IgD-negative memory B cell (primary cell): ENCODE results near the gene NLRP4. TPM values are rescaled to one million over a fixed set of nuclear protein-coding genes. Genes with fewer than 3 reads are reported as not detected.

Experiments used
- H3K27ac Mint-ChIP-seq, 3 donors: one replicate each; pipeline ENCODE4 v1.8.0; 2020 to 2022; ENCODE audit warnings: mild to moderate bottlenecking in 3 of 3, mixed read lengths in 3 of 3, moderate library complexity in 1 of 3
- H3K27me3 Mint-ChIP-seq: one replicate; pipeline ENCODE4 v1.8.0; 2021; ENCODE audit warnings: mixed read lengths
- H3K36me3 Mint-ChIP-seq: one replicate; pipeline ENCODE4 v1.8.0; 2020; ENCODE audit warnings: mild to moderate bottlenecking, mixed read lengths
- H3K4me1 Mint-ChIP-seq, 3 donors: one replicate each; pipeline ENCODE4 v1.8.0; 2020 to 2022; ENCODE audit warnings: mixed read lengths in 3 of 3, mild to moderate bottlenecking in 1 of 3
- H3K4me3 Mint-ChIP-seq, 4 donors: one replicate each; pipeline ENCODE4 v1.8.0; 2020 to 2022; ENCODE audit warnings: mild to moderate bottlenecking in 4 of 4, mixed read lengths in 4 of 4, moderate library complexity in 3 of 4
- H3K9me3 Mint-ChIP-seq, 3 donors: one replicate each; pipeline ENCODE4 v1.8.0; 2020 to 2021; ENCODE audit warnings: mixed read lengths in 3 of 3, mild to moderate bottlenecking in 1 of 3
- polyA plus RNA-seq: library from polyadenylated mRNA; unstranded; fragments of 300-500 nt; fragmentation: Illumina TruSeq; gene quantifications from one replicate; pipeline ENCODE4 v1.2.3, GENCODE V29; 2021

Gene NLRP4
- polyA plus RNA-seq = not detected

- no peaks in the 10 kb centered on the region for H3K4me1 Mint-ChIP-seq
- H3K4me3 Mint-ChIP-seq = no peak within 1 kb of the TSS
- H3K27ac Mint-ChIP-seq = no peak within 1 kb of the TSS
- no peaks in the 10 kb centered on the region for H3K36me3 Mint-ChIP-seq
- H3K27me3 Mint-ChIP-seq = peaks cover 3% of the 10 kb centered on the region
- peaks cover 0 to 5% (median 3%) of the 10 kb centered on the region in 3 donors for H3K9me3 Mint-ChIP-seq
These were observed at the start of gene NLRP4 for GRCh38 chr19:55836340-55836739. TSS of gene NLRP4 (plus strand) at chr19:55836540. CDS start at chr19:55852081, 15,541 bp downstream.

- Mint-ChIP-seq H3K27me3 (no peaks in the 10 kb centered on the region), H3K36me3 (peaks cover 10% of the 10 kb centered on the region), H3K4me3 (no peak overlapping the region), H3K9me3 (peaks cover 0 to 3% (median 2%) of the 10 kb centered on the region in 3 donors), H3K4me1 (peaks cover 0 to 4% (median 3%) of the 10 kb centered on the region in 3 donors), H3K27ac (no peak overlapping the region)
These were observed 41.3 kb upstream of the NLRP4 start for GRCh38 chr19:55795021-55795420.

GRCh38 chr19:55801416-55801815 lies 34.9 kb upstream of the NLRP4 start:
- peak overlapping the region in 1 of 4 donors; percentile 47 for H3K4me3 Mint-ChIP-seq
- peak overlapping the region in 1 of 3 donors; percentile 8 for H3K27ac Mint-ChIP-seq
- peaks cover 2 to 11% (median 2%) of the 10 kb centered on the region in 3 donors for H3K9me3 Mint-ChIP-seq
- peaks cover 8 to 14% (median 10%) of the 10 kb centered on the region in 3 donors for H3K4me1 Mint-ChIP-seq
- H3K27me3 Mint-ChIP-seq = no peaks in the 10 kb centered on the region
- peaks cover 4% of the 10 kb centered on the region for H3K36me3 Mint-ChIP-seq

- H3K36me3 Mint-ChIP-seq = peaks cover 3% of the 10 kb centered on the region
- peaks cover 8 to 15% (median 10%) of the 10 kb centered on the region in 3 donors for H3K4me1 Mint-ChIP-seq
- H3K9me3 Mint-ChIP-seq = peaks cover 0 to 11% (median 3%) of the 10 kb centered on the region in 3 donors
- no peak overlapping the region for H3K27ac Mint-ChIP-seq
- H3K4me3 Mint-ChIP-seq = no peak overlapping the region
- H3K27me3 Mint-ChIP-seq = peaks cover 1% of the 10 kb centered on the region
These were observed 34.1 kb upstream of the NLRP4 start for GRCh38 chr19:55802281-55802680.

- Mint-ChIP-seq H3K27ac (peak overlapping the region in 1 of 3 donors; percentile 20), H3K36me3 (no peaks in the 10 kb centered on the region), H3K27me3 (peaks cover 6% of the 10 kb centered on the region), H3K4me3 (peak overlapping the region; percentile 0 to 93 (median 79)), H3K4me1 (peaks cover 8 to 19% (median 9%) of the 10 kb centered on the region in 3 donors), H3K9me3 (peaks cover 0 to 16% (median 2%) of the 10 kb centered on the region in 3 donors)
These were observed 26.8 kb upstream of the NLRP4 start for GRCh38 chr19:55809381-55810058.

- Mint-ChIP-seq H3K4me1 (peaks cover 8 to 15% (median 9%) of the 10 kb centered on the region in 3 donors), H3K36me3 (no peaks in the 10 kb centered on the region), H3K27me3 (peaks cover 7% of the 10 kb centered on the region), H3K27ac (no peak overlapping the region), H3K4me3 (no peak overlapping the region), H3K9me3 (peaks cover 0 to 10% (median 2%) of the 10 kb centered on the region in 3 donors)
These were observed 25.0 kb upstream of the NLRP4 start for GRCh38 chr19:55811340-55811739.

GRCh38 chr19:55812449-55812848 lies 23.9 kb upstream of the NLRP4 start:
- peaks cover 8 to 13% (median 9%) of the 10 kb centered on the region in 3 donors for H3K4me1 Mint-ChIP-seq
- H3K4me3 Mint-ChIP-seq = no peak overlapping the region
- H3K27me3 Mint-ChIP-seq = peaks cover 9% of the 10 kb centered on the region
- H3K27ac Mint-ChIP-seq = no peak overlapping the region
- H3K9me3 Mint-ChIP-seq = peaks cover 0 to 8% (median 0%) of the 10 kb centered on the region in 3 donors
- no peaks in the 10 kb centered on the region for H3K36me3 Mint-ChIP-seq

- H3K27me3 Mint-ChIP-seq = peaks cover 9% of the 10 kb centered on the region
- no peak overlapping the region for H3K4me3 Mint-ChIP-seq
- no peaks in the 10 kb centered on the region for H3K36me3 Mint-ChIP-seq
- H3K9me3 Mint-ChIP-seq = peaks cover 0 to 5% (median 0%) of the 10 kb centered on the region in 3 donors
- no peak overlapping the region for H3K27ac Mint-ChIP-seq
- peaks cover 7 to 8% (median 8%) of the 10 kb centered on the region in 3 donors for H3K4me1 Mint-ChIP-seq
These were observed 22.4 kb upstream of the NLRP4 start for GRCh38 chr19:55813906-55814305.

- peaks cover 11% of the 10 kb centered on the region for H3K27me3 Mint-ChIP-seq
- no peaks in the 10 kb centered on the region for H3K36me3 Mint-ChIP-seq
- H3K4me3 Mint-ChIP-seq = peak overlapping the region in 2 of 4 donors; percentile 54 to 74
- peaks cover 9 to 15% (median 12%) of the 10 kb centered on the region in 3 donors for H3K4me1 Mint-ChIP-seq
- H3K27ac Mint-ChIP-seq = no peak overlapping the region
- peaks cover 0 to 4% (median 2%) of the 10 kb centered on the region in 3 donors for H3K9me3 Mint-ChIP-seq
These were observed 16.3 kb upstream of the NLRP4 start for GRCh38 chr19:55820037-55820436.

- Mint-ChIP-seq H3K36me3 (peaks cover 2% of the 10 kb centered on the region), H3K27me3 (peaks cover 2% of the 10 kb centered on the region), H3K9me3 (peaks cover 0 to 2% (median 0%) of the 10 kb centered on the region in 3 donors), H3K4me1 (peaks cover 0 to 3% (median 0%) of the 10 kb centered on the region in 3 donors), H3K4me3 (no peak overlapping the region), H3K27ac (no peak overlapping the region)
These were observed 5.7 kb upstream of the NLRP4 start for GRCh38 chr19:55830656-55831055.

GRCh38 chr19:55831846-55832245 lies 4.5 kb upstream of the NLRP4 start, which contains the start of gene NLRP11:
TSS of gene NLRP11 (minus strand) at chr19:55831999. CDS start at chr19:55818174, 13,825 bp downstream.
- Mint-ChIP-seq H3K27ac (no peak within 1 kb of the TSS), H3K4me1 (peaks cover 0 to 3% (median 0%) of the 10 kb centered on the region in 3 donors), H3K36me3 (peaks cover 2% of the 10 kb centered on the region), H3K9me3 (peaks cover 0 to 2% (median 0%) of the 10 kb centered on the region in 3 donors), H3K27me3 (peaks cover 2% of the 10 kb centered on the region), H3K4me3 (no peak within 1 kb of the TSS)

- H3K9me3 Mint-ChIP-seq = peaks cover 0 to 2% (median 0%) of the 10 kb centered on the region in 3 donors
- no peak overlapping the region for H3K4me3 Mint-ChIP-seq
- peaks cover 2% of the 10 kb centered on the region for H3K27me3 Mint-ChIP-seq
- no peak overlapping the region for H3K27ac Mint-ChIP-seq
- H3K36me3 Mint-ChIP-seq = peaks cover 2% of the 10 kb centered on the region
- peaks cover 0 to 3% (median 0%) of the 10 kb centered on the region in 3 donors for H3K4me1 Mint-ChIP-seq
These were observed 3.7 kb upstream of the NLRP4 start for GRCh38 chr19:55832676-55833075.

- Mint-ChIP-seq H3K4me1 (no peaks in the 10 kb centered on the region), H3K36me3 (peaks cover 3% of the 10 kb centered on the region), H3K27me3 (peaks cover 3% of the 10 kb centered on the region), H3K27ac (no peak overlapping the region), H3K9me3 (peaks cover 0 to 10% (median 9%) of the 10 kb centered on the region in 3 donors), H3K4me3 (no peak overlapping the region)
These were observed 1.9 kb downstream of the NLRP4 start for GRCh38 chr19:55838251-55838650.

GRCh38 chr19:55838906-55839305 lies 2.6 kb downstream of the NLRP4 start:
- Mint-ChIP-seq H3K4me3 (no peak overlapping the region), H3K36me3 (peaks cover 3% of the 10 kb centered on the region), H3K9me3 (peaks cover 0 to 13% (median 11%) of the 10 kb centered on the region in 3 donors), H3K27me3 (peaks cover 3% of the 10 kb centered on the region), H3K4me1 (no peaks in the 10 kb centered on the region), H3K27ac (no peak overlapping the region)

- Mint-ChIP-seq H3K27ac (peak overlapping the region in 2 of 3 donors; percentile 2 to 14), H3K36me3 (peaks cover 1% of the 10 kb centered on the region), H3K27me3 (peaks cover 3% of the 10 kb centered on the region), H3K9me3 (peaks cover 0 to 1% (median 0%) of the 10 kb centered on the region in 3 donors), H3K4me1 (peaks cover 12 to 25% (median 18%) of the 10 kb centered on the region in 3 donors), H3K4me3 (peak overlapping the region in 1 of 4 donors; percentile 43)
These were observed 18.8 kb downstream of the NLRP4 start for GRCh38 chr19:55855160-55855559.
